ENCODE data around the gene LIF.

LIF gene

DNA sequence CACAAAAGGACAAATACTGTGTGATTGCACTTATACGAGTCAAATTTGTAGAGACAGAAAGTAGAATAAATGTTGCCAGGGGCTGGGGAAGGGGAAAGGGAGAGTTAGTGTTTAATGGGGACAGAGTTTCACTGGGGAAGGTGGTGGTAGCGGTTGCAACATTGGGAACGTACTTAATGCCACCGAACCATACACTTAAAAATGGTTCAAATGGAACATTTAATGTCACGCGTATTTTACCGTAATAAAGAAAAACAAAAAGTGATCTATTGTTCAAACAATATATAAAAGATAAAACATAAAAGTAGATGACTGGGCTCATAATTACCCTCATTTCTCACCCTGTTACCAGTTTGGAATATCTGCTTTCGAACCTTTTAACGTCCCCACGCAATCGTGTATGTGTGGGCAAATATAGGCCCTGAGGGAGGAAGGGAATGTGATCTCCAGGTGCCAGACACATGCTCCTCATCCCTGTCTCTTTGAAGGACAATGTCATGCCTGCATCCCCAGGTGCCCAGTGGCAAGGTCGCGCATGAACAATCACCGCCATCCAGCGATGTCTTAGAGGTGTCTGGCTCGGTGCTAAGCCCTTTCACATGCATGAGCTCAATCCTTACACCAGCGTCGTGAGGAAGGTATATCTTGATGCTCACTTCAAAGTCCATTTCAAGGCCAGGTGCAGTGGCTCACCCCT, 35.3 kb downstream of the LIF start:
- TF ChIP-seq, protein P1, sequence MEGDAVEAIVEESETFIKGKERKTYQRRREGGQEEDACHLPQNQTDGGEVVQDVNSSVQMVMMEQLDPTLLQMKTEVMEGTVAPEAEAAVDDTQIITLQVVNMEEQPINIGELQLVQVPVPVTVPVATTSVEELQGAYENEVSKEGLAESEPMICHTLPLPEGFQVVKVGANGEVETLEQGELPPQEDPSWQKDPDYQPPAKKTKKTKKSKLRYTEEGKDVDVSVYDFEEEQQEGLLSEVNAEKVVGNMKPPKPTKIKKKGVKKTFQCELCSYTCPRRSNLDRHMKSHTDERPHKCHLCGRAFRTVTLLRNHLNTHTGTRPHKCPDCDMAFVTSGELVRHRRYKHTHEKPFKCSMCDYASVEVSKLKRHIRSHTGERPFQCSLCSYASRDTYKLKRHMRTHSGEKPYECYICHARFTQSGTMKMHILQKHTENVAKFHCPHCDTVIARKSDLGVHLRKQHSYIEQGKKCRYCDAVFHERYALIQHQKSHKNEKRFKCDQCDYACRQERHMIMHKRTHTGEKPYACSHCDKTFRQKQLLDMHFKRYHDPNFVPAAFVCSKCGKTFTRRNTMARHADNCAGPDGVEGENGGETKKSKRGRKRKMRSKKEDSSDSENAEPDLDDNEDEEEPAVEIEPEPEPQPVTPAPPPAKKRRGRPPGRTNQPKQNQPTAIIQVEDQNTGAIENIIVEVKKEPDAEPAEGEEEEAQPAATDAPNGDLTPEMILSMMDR (IDR thresholded peaks at IDR 0.05; ENCODE audit: insufficient read depth, low read depth, low read length, missing control alignments): no peak
- no peak overlapping the region for H3K4me3 ChIP-seq (ENCODE audit: low read depth, low read length)
- DNase-seq (ENCODE audit: low read depth): no peak

DNA sequence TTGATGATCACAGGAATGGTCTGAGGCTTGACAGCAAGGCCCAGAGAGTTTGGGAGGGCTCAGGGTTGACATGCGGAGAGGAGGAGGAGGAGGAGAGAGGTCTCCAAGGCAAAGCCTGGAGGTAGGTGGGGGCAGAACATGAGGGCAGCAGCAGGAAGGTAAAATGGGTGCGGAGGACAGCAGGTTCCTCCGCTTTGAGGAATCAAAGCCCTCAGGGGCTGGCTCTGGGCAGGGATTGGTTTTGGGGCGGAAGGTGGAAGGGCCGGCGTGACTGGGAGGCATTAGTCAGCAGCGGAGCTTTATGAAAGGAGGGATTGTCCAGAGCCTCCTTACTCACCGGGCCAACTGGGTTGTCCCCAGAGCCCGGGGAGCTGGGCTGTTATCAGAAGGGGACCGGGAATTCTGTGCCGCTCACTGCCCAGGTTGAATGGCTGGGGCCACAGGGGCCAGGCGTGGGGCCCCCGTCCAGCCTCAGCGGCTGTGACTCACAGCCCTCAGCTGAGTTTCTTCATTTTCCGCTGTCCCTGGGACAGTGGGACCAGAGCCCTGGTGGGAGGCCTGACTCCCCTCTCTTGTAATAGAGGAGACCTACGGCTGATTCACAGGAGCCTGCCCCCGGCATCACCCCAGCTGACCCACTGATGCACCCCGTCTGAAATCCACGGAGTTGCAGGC, 36.2 kb downstream of the LIF start:
- TF ChIP-seq, protein P1 (IDR thresholded peaks at IDR 0.05; ENCODE audit: insufficient read depth, low read depth, low read length, missing control alignments): no peak
- H3K4me3 ChIP-seq (ENCODE audit: low read depth, low read length): no peak overlapping the region
- DNase-seq (ENCODE audit: low read depth): no peak

DNA sequence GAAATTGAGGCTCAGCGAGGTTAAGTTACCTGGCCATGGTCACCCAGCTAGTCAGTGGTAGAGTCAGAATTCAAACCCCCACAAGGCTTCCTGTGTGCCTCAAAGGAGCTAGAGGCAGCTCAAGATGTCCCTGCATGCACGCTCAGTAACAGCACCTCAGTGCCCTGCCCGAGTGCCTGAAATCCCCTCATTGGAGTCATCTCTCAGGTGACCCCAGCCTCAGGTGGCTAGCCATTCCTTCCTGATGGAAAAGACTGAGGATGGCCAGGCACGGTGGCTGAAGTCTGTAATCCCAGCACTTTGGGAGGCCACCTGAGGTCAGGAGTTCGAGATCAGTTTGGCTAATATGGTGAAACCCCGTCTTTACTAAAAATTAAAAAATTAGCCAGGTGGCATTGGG, 36.9 kb downstream of the LIF start:
- no peak for DNase-seq (ENCODE audit: low read depth)
- H3K4me3 ChIP-seq (ENCODE audit: low read depth, low read length): no peak overlapping the region
- TF ChIP-seq, protein P1 (IDR thresholded peaks at IDR 0.05; ENCODE audit: insufficient read depth, low read depth, low read length, missing control alignments): no peak

GRCh38 chr22:30208631-30209603, 37.6 kb downstream of the LIF start:
- H3K4me3 ChIP-seq (ENCODE audit: low read depth, low read length): no peak overlapping the region
- TF ChIP-seq, protein P1 (IDR thresholded peaks at IDR 0.05; ENCODE audit: insufficient read depth, low read depth, low read length, missing control alignments): no peak
- no peak for DNase-seq (ENCODE audit: low read depth)

DNA sequence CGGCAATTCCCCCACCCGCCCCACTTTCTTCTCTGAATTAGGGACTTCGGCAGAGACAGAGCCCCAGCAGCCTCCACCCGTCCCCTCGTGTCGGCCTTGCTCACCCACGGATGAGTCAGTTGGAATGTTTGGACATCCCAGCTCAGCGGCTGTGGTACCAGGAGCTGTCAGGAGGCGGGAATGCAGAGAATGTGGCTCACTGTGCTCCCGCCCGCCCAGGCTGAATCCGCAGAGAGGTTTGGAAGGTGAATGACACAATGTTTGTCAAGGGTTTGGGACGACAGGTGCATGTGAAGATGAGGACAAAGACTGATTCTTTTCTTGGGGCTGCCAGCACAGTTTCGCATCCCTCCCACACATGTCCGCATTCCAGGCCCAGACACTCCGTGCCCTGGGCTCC, 39.6 kb downstream of the LIF start:
- no peak for DNase-seq (ENCODE audit: low read depth)
- no peak overlapping the region for H3K4me3 ChIP-seq (ENCODE audit: low read depth, low read length)
- TF ChIP-seq, protein P1 (IDR thresholded peaks at IDR 0.05; ENCODE audit: insufficient read depth, low read depth, low read length, missing control alignments): no peak

DNA sequence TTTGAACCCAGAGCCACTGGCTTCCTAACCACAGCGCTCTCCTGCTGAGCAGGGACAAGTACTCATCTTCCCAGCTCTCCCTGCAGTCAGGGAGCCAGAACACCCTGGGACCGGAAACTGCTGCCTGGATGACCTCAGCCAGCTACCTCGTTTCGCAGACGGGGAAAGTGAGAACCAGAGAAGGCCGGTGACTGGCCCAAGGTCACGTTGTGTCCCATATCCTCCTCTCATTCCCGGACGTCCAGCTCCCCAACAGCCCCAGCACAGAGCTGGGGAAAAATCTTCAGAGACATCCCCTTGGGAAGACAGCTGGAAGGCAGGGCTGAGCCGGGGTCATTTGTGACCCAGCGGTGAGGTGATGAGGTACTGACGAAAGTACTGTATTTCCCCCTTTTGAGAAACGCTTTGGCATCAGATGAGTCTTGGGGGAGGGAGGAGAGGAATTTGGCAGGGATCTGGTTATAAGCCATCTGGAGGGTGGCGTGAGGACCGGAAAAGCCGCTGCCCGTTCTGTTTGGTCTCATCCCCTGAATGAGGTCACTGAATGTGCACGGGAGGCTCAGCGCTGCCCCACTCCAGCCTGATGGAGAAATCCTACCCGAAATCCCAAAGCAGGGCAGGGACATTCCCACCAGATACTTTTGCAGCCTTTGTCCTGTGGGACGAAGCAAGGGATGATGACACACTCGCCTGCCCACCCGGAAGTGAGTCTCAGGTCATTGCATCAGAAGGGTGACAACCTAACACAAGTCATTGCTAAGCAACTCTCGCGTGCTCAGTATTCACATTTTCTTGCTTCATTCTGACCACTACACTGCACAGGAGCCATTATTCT, 41.1 kb downstream of the LIF start:
- TF ChIP-seq, protein P1 (IDR thresholded peaks at IDR 0.05; ENCODE audit: insufficient read depth, low read depth, low read length, missing control alignments): no peak
- H3K4me3 ChIP-seq (ENCODE audit: low read depth, low read length): no peak overlapping the region
- DNase-seq (ENCODE audit: low read depth): no peak
